ENCODE data around the gene PGLYRP4.

PGLYRP4 gene

DNA sequence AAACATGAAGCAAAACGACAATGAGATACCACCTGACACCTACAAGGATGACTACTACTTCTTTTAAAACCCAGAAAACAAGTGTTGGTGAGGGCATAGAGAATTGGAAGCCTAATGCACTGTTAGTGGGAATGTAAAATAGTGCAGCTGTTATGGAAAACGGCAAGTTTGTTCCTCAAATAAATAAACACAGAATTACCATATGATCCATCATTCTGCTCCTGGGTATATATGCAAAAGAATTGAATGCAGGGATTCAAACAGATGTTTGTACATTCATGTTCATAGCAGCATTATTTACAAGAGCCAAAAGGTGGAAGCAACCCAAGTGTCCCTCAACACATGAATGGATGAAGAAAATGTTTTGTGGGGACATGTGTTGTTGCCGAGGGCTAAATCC, 43.6 kb upstream of the PGLYRP4 start:
- 86 to 100% methylated on average over 1 to 2 of the region's 3 CpGs for WGBS, 2 experiments
- Histone ChIP-seq H3K36me3 (ENCODE audit: control insufficient read depth, insufficient read depth, low read length) (no peaks in the 10 kb centered on the region), H3K9me3 (ENCODE audit: control insufficient read depth, low read length) (no peaks in the 10 kb centered on the region), H3K27ac (ENCODE audit: insufficient read depth, low read depth, low read length, poor library complexity, severe bottlenecking) (no peak overlapping the region), H3K4me1 (ENCODE audit: control insufficient read depth, insufficient read depth, low read length) (no peaks in the 10 kb centered on the region), H3K27me3 (ENCODE audit: control insufficient read depth, insufficient read depth, low read length, poor library complexity, severe bottlenecking) (no peaks in the 10 kb centered on the region), H3K4me3 (ENCODE audit: insufficient read depth, low read depth, low read length) (no peak overlapping the region)

GRCh38 chr1:153390938-153391710, 42.5 kb upstream of the PGLYRP4 start, which contains the start of gene S100A8:
S100A8 (minus strand) TSS chr1:153391073; CDS start chr1:153390535, 538 bp downstream.
- no peak within 1 kb of the TSS for H3K4me3 ChIP-seq (ENCODE audit: insufficient read depth, low read depth, low read length)
- H3K9me3 ChIP-seq (ENCODE audit: control insufficient read depth, low read length): no peaks in the 10 kb centered on the region
- no peak within 1 kb of the TSS for H3K27ac ChIP-seq (ENCODE audit: insufficient read depth, low read depth, low read length, poor library complexity, severe bottlenecking)
- no peaks in the 10 kb centered on the region for H3K4me1 ChIP-seq (ENCODE audit: control insufficient read depth, insufficient read depth, low read length)
- no peaks in the 10 kb centered on the region for H3K27me3 ChIP-seq (ENCODE audit: control insufficient read depth, insufficient read depth, low read length, poor library complexity, severe bottlenecking)
- WGBS, 2 experiments: 92 to 99% methylated on average over 5 to 7 of the region's 7 CpGs
- no peaks in the 10 kb centered on the region for H3K36me3 ChIP-seq (ENCODE audit: control insufficient read depth, insufficient read depth, low read length)

DNA sequence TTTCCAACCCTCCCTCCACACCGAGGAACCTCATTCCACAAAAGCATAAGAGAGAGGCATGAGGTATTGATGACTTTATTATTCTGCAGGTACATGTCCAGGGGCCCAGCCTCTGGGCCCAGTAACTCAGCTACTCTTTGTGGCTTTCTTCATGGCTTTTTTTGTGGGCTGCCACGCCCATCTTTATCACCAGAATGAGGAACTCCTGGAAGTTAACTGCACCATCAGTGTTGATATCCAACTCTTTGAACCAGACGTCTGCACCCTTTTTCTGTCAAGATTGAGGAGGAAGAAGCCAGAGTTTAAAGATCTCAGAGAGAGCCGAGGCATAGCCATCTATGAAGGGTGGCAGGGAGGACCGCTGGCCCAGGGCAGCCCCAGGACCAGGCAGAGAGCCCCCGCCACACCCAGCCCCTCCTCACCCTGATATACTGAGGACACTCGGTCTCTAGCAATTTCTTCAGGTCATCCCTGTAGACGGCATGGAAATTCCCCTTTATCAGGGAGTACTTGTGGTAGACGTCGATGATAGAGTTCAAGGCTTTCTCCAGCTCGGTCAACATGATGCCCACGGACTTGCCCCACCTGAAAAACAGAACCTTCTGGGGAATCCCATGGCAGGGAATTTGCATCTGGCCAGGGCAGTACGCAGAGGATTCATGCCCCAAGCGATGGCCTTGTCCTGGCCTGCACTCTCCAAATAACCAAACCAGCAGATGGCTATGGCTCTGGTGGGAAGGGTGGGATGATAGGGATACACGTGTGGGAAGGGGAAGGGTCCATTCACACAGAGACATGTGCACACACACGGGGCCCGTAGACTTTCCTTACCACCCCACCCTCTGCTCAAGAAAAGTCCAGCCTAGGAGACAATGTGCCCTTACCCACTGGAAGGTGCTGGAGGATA, 41.6 kb upstream of the PGLYRP4 start:
- H3K4me1 ChIP-seq (ENCODE audit: control insufficient read depth, insufficient read depth, low read length): no peaks in the 10 kb centered on the region
- no peak overlapping the region for H3K4me3 ChIP-seq (ENCODE audit: insufficient read depth, low read depth, low read length)
- no peak overlapping the region for H3K27ac ChIP-seq (ENCODE audit: insufficient read depth, low read depth, low read length, poor library complexity, severe bottlenecking)
- 89 to 92% methylated on average over 16 of the region's 17 CpGs for WGBS, 2 experiments
- H3K36me3 ChIP-seq (ENCODE audit: control insufficient read depth, insufficient read depth, low read length): no peaks in the 10 kb centered on the region
- H3K9me3 ChIP-seq (ENCODE audit: control insufficient read depth, low read length): no peaks in the 10 kb centered on the region
- H3K27me3 ChIP-seq (ENCODE audit: control insufficient read depth, insufficient read depth, low read length, poor library complexity, severe bottlenecking): no peaks in the 10 kb centered on the region

DNA sequence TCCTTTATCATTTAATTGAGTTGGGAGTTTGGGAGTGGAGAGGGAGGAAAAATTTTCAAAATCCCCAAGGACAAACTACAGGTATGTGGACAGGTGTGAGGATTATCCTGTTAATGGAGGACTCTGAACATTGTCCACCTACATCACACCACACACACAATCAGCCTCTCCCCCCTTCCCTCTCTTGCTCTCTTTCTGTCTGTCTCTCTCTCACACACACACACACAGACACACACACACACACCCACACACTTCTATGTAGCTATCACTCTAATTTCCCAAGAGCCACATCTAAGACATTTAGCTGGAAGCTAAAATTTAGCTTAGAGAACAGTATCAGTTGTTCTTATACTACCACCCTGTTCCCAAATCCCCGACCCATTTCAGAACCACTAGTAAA, 40.8 kb upstream of the PGLYRP4 start:
- no peaks in the 10 kb centered on the region for H3K27me3 ChIP-seq (ENCODE audit: control insufficient read depth, insufficient read depth, low read length, poor library complexity, severe bottlenecking)
- H3K4me3 ChIP-seq (ENCODE audit: insufficient read depth, low read depth, low read length): no peak overlapping the region
- H3K27ac ChIP-seq (ENCODE audit: insufficient read depth, low read depth, low read length, poor library complexity, severe bottlenecking): no peak overlapping the region
- no peaks in the 10 kb centered on the region for H3K4me1 ChIP-seq (ENCODE audit: control insufficient read depth, insufficient read depth, low read length)
- H3K36me3 ChIP-seq (ENCODE audit: control insufficient read depth, insufficient read depth, low read length): no peaks in the 10 kb centered on the region
- WGBS, 2 experiments: 100% methylated on average over 1 of the region's 1 CpG
- H3K9me3 ChIP-seq (ENCODE audit: control insufficient read depth, low read length): no peaks in the 10 kb centered on the region

DNA sequence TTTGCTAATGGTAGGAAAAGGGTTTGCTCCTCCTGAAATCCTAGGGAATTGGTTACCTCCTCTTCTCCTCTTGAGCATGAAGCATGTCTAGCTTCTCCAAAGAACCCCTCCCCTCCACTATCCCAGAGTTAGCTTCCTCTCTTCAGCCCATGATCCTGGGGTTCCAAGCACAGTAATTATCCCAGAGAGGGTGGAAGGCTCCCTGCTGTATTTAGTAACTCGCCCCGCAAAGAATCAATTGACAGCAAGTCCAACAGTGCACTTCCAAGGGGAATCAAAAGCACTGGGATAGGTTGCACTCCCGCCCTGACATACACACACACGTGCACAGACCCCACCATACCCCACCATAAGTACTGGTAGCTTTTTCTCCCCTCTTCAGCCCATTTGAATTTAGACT, 39.1 kb upstream of the PGLYRP4 start:
- Histone ChIP-seq H3K36me3 (ENCODE audit: control insufficient read depth, insufficient read depth, low read length) (no peaks in the 10 kb centered on the region), H3K4me3 (ENCODE audit: insufficient read depth, low read depth, low read length) (no peak overlapping the region)

DNA sequence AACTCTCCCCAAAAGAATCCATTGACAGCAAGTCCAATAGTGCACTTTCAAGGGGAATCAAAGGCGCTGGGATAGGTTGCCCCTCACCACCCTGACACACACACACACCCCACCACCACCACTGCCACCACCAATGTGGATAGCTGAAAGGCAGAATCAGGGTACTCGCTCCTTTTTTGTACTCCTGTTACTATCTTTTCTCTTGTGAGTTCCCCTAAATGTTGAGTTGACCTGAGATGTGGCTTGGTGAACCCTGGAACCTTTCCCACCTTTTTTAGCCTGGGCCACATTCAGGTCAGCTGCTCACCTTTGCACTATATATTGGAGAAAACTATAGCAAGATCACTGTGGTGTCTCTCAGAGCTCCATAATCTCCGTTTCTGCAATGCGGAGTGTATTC, 38.4 kb upstream of the PGLYRP4 start:
- Histone ChIP-seq H3K9me3 (ENCODE audit: control insufficient read depth, low read length) (no peaks in the 10 kb centered on the region), H3K4me1 (ENCODE audit: control insufficient read depth, insufficient read depth, low read length) (no peaks in the 10 kb centered on the region), H3K36me3 (ENCODE audit: control insufficient read depth, insufficient read depth, low read length) (no peaks in the 10 kb centered on the region), H3K27ac (ENCODE audit: insufficient read depth, low read depth, low read length, poor library complexity, severe bottlenecking) (no peak overlapping the region), H3K4me3 (ENCODE audit: insufficient read depth, low read depth, low read length) (no peak overlapping the region), H3K27me3 (ENCODE audit: control insufficient read depth, insufficient read depth, low read length, poor library complexity, severe bottlenecking) (no peaks in the 10 kb centered on the region)
- WGBS, 2 experiments: 94 to 95% methylated on average over 4 of the region's 4 CpGs

More for the DNA sequence above, 39.1 kb upstream of the PGLYRP4 start:
- no peaks in the 10 kb centered on the region for H3K9me3 ChIP-seq (ENCODE audit: control insufficient read depth, low read length)
- H3K27me3 ChIP-seq (ENCODE audit: control insufficient read depth, insufficient read depth, low read length, poor library complexity, severe bottlenecking): no peaks in the 10 kb centered on the region
- WGBS, 2 experiments: 88 to 92% methylated on average over 4 of the region's 4 CpGs
- no peaks in the 10 kb centered on the region for H3K4me1 ChIP-seq (ENCODE audit: control insufficient read depth, insufficient read depth, low read length)
- no peak overlapping the region for H3K27ac ChIP-seq (ENCODE audit: insufficient read depth, low read depth, low read length, poor library complexity, severe bottlenecking)

DNA sequence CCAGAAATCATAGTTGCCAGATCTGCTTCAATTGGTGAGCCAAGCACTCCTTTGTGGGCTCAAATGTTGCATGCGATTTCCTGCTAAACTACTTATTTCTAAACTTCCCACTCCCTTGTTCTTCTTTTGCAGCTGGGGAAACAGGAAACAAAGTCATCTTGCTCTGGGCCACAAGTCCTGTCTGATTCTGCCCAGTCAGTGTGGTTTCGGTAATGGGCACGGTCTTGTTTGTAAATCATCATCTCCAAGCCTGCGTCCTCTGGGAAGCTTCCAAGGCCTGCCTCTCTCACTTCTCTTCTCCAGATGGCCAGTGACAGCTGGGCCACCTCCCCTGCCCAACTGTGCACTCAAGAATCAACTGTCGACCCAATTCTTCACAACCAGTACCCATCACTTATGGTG, 37.9 kb upstream of the PGLYRP4 start:
- whole genome bisulfite sequencing, 2 experiments: 88 to 90% methylated on average over 5 of the region's 5 CpGs
- Histone ChIP-seq H3K27me3 (ENCODE audit: control insufficient read depth, insufficient read depth, low read length, poor library complexity, severe bottlenecking) (no peaks in the 10 kb centered on the region), H3K36me3 (ENCODE audit: control insufficient read depth, insufficient read depth, low read length) (no peaks in the 10 kb centered on the region), H3K27ac (ENCODE audit: insufficient read depth, low read depth, low read length, poor library complexity, severe bottlenecking) (no peak overlapping the region), H3K4me3 (ENCODE audit: insufficient read depth, low read depth, low read length) (no peak overlapping the region), H3K9me3 (ENCODE audit: control insufficient read depth, low read length) (no peaks in the 10 kb centered on the region), H3K4me1 (ENCODE audit: control insufficient read depth, insufficient read depth, low read length) (no peaks in the 10 kb centered on the region)

DNA sequence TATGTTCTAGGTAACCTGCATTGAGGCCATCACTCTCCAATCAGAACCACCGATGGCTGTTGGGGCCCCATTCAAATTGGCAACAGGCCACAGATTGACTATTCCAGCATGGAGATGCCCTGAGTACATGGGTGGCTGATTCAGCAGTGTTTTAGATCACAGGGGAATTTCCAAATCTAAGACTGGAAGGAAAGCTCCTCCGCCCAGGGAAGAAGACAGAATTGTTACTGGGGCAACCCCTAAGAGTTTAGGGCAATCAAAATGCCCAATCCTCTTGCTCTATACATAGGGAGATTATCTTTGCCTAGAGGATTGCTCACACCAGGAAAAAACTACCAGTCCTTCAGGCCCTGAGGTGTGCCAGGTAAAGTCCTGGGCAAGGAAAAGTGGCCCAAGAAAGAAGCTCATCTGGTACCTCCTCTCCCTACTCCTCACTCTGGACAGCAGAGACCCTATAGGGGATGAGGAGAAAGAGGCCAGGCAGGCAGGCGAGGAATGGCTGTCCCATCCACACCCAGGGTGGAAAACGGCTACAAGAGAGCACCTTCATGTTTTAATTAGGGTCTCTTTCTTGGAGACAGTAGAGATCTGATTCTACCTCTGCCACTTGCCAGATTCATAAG, 36.4 kb upstream of the PGLYRP4 start:
- no peak overlapping the region for H3K27ac ChIP-seq (ENCODE audit: insufficient read depth, low read depth, low read length, poor library complexity, severe bottlenecking)
- 91 to 92% methylated on average over 4 of the region's 4 CpGs for WGBS, 2 experiments

GRCh38 chr1:153380711-153381110, 32.1 kb upstream of the PGLYRP4 start:
- Histone ChIP-seq H3K4me3 (ENCODE audit: insufficient read depth, low read depth, low read length) (no peak overlapping the region), H3K4me1 (ENCODE audit: control insufficient read depth, insufficient read depth, low read length) (no peaks in the 10 kb centered on the region)

More for the DNA sequence above, 36.4 kb upstream of the PGLYRP4 start:
- Histone ChIP-seq H3K36me3 (ENCODE audit: control insufficient read depth, insufficient read depth, low read length) (no peaks in the 10 kb centered on the region), H3K4me1 (ENCODE audit: control insufficient read depth, insufficient read depth, low read length) (no peaks in the 10 kb centered on the region), H3K4me3 (ENCODE audit: insufficient read depth, low read depth, low read length) (no peak overlapping the region), H3K9me3 (ENCODE audit: control insufficient read depth, low read length) (no peaks in the 10 kb centered on the region), H3K27me3 (ENCODE audit: control insufficient read depth, insufficient read depth, low read length, poor library complexity, severe bottlenecking) (no peaks in the 10 kb centered on the region)

DNA sequence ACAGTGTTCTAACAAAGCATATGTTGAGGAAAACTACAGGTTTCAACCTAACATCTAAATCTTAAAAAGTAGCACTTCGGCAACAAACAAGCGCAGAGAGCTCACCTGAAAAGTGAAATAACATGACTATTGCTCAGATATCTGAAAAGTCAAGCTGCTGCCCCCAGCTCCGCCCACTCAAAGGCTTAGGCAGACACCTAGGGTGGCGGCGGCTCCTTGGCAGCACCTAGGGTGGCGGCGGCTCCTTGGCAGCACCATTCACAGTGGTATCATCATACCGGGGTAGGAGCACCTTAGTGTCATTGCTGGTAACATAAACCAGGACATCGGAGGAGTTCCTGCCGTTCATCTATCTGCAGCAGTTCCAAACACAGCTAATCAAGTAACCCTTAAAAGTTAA, 30.9 kb upstream of the PGLYRP4 start:
- Histone ChIP-seq H3K27me3 (ENCODE audit: control insufficient read depth, insufficient read depth, low read length, poor library complexity, severe bottlenecking) (no peaks in the 10 kb centered on the region), H3K4me3 (ENCODE audit: insufficient read depth, low read depth, low read length) (no peak overlapping the region), H3K27ac (ENCODE audit: insufficient read depth, low read depth, low read length, poor library complexity, severe bottlenecking) (no peak overlapping the region), H3K4me1 (ENCODE audit: control insufficient read depth, insufficient read depth, low read length) (no peaks in the 10 kb centered on the region), H3K9me3 (ENCODE audit: control insufficient read depth, low read length) (no peaks in the 10 kb centered on the region), H3K36me3 (ENCODE audit: control insufficient read depth, insufficient read depth, low read length) (no peaks in the 10 kb centered on the region)
- WGBS, 2 experiments: 92 to 95% methylated on average over 10 of the region's 10 CpGs

More at GRCh38 chr1:153380711-153381110, 32.1 kb upstream of the PGLYRP4 start:
- H3K9me3 ChIP-seq (ENCODE audit: control insufficient read depth, low read length): no peaks in the 10 kb centered on the region
- 94 to 96% methylated on average over 22 of the region's 23 CpGs for WGBS, 2 experiments
- no peak overlapping the region for H3K27ac ChIP-seq (ENCODE audit: insufficient read depth, low read depth, low read length, poor library complexity, severe bottlenecking)
- no peaks in the 10 kb centered on the region for H3K27me3 ChIP-seq (ENCODE audit: control insufficient read depth, insufficient read depth, low read length, poor library complexity, severe bottlenecking)
- no peaks in the 10 kb centered on the region for H3K36me3 ChIP-seq (ENCODE audit: control insufficient read depth, insufficient read depth, low read length)
